Astrocyte (in vitro differentiated cells and primary cell): ENCODE measurements around the gene MADCAM1. TPM values are rescaled to one million over a fixed set of nuclear protein-coding genes. Genes with fewer than 3 reads are reported as not detected.

ENCODE experiments used
- DNase-seq: peaks from one replicate; pipeline ENCODE4 v3.0.0-alpha.2; 2010; ENCODE audit warnings: low read depth
- FAIRE-seq: peaks from 2 replicates; lab custom pipeline; 2011; peaks lifted over from hg19 to GRCh38; lab: Jason Lieb, UNC
- H2AFZ ChIP-seq: 2 replicates; pipeline ENCODE4 v1.6.0; 2012; ENCODE audit warnings: low read depth, low read length, inconsistent platforms
- H3K27ac ChIP-seq: 2 replicates; pipeline ENCODE4 v1.5.1; 2011; ENCODE audit warnings: low read depth, low read length, inconsistent platforms
- H3K27me3 ChIP-seq: 2 replicates; pipeline ENCODE4 v1.6.0; 2011; ENCODE audit warnings: low read length, inconsistent platforms; ENCODE audit not compliant: insufficient read depth
- H3K36me3 ChIP-seq: 2 replicates; pipeline ENCODE4 v1.5.1; 2011; ENCODE audit warnings: low read length, inconsistent platforms; ENCODE audit not compliant: insufficient read depth
- H3K4me1 ChIP-seq: 2 replicates; pipeline ENCODE4 v1.5.1; 2011; ENCODE audit warnings: low read length, inconsistent platforms; ENCODE audit not compliant: insufficient read depth
- H3K4me2 ChIP-seq: 2 replicates; pipeline ENCODE4 v1.6.0; 2012; ENCODE audit warnings: low read length, inconsistent platforms
- H3K4me3 ChIP-seq: 2 replicates; pipeline ENCODE4 v1.5.1; 2011; ENCODE audit warnings: low read depth, mild to moderate bottlenecking, low read length, inconsistent platforms; ENCODE audit not compliant: insufficient read depth
- H3K79me2 ChIP-seq: 2 replicates; pipeline ENCODE4 v1.6.0; 2012; ENCODE audit warnings: mild to moderate bottlenecking, low read length, inconsistent platforms; ENCODE audit not compliant: insufficient read depth
- H3K9ac ChIP-seq: 2 replicates; pipeline ENCODE4 v1.6.0; 2012; ENCODE audit warnings: mild to moderate bottlenecking, low read length, inconsistent platforms
- H3K9me3 ChIP-seq: 2 replicates; pipeline ENCODE4 v1.5.1; 2012; ENCODE audit warnings: low read depth, mild to moderate bottlenecking, low read length, inconsistent platforms; ENCODE audit not compliant: insufficient read depth
- H4K20me1 ChIP-seq: 2 replicates; pipeline ENCODE4 v1.6.0; 2012; ENCODE audit warnings: low read length, inconsistent platforms; ENCODE audit not compliant: insufficient read depth
- H3K27ac Mint-ChIP-seq: one replicate; pipeline ENCODE4 v1.8.0; 2021; ENCODE audit warnings: mild to moderate bottlenecking, mixed read lengths; ENCODE audit not compliant: unreplicated experiment
- H3K27me3 Mint-ChIP-seq: one replicate; pipeline ENCODE4 v1.8.0; 2021; ENCODE audit warnings: low read depth, mixed read lengths; ENCODE audit not compliant: unreplicated experiment
- H3K36me3 Mint-ChIP-seq: one replicate; pipeline ENCODE4 v1.8.0; 2021; ENCODE audit warnings: low read depth, mixed read lengths; ENCODE audit not compliant: unreplicated experiment
- H3K4me1 Mint-ChIP-seq: one replicate; pipeline ENCODE4 v1.8.0; 2021; ENCODE audit warnings: low read depth, mixed read lengths; ENCODE audit not compliant: unreplicated experiment
- H3K4me3 Mint-ChIP-seq: one replicate; pipeline ENCODE4 v1.8.0; 2021; ENCODE audit warnings: mild to moderate bottlenecking, moderate library complexity, mixed read lengths; ENCODE audit not compliant: unreplicated experiment
- H3K9me3 Mint-ChIP-seq: one replicate; pipeline ENCODE4 v1.8.0; 2021; ENCODE audit warnings: mild to moderate bottlenecking, mixed read lengths; ENCODE audit not compliant: unreplicated experiment
- EZH2 ChIP-seq: IDR thresholded peaks from 2 replicates; pipeline ENCODE4 v1.6.1; 2012; ENCODE audit warnings: mild to moderate bottlenecking, low read length, inconsistent platforms; ENCODE audit not compliant: insufficient read depth
- total RNA-seq: library from RNA; stranded (reverse); gene quantifications from 2 replicates; pipeline ENCODE4 v1.2.1, GENCODE V29; 2021
- TF ChIP-seq, protein P1 (sequence below): IDR thresholded peaks from 2 replicates; pipeline ENCODE4 v1.5.1; 2011; ENCODE audit warnings: low read depth, mild to moderate bottlenecking, inconsistent platforms, low read length, moderate library complexity; ENCODE audit not compliant: insufficient read depth

Gene MADCAM1
- total RNA-seq, 1 donor from 2014 or later, result 0.57 TPM

DNA sequence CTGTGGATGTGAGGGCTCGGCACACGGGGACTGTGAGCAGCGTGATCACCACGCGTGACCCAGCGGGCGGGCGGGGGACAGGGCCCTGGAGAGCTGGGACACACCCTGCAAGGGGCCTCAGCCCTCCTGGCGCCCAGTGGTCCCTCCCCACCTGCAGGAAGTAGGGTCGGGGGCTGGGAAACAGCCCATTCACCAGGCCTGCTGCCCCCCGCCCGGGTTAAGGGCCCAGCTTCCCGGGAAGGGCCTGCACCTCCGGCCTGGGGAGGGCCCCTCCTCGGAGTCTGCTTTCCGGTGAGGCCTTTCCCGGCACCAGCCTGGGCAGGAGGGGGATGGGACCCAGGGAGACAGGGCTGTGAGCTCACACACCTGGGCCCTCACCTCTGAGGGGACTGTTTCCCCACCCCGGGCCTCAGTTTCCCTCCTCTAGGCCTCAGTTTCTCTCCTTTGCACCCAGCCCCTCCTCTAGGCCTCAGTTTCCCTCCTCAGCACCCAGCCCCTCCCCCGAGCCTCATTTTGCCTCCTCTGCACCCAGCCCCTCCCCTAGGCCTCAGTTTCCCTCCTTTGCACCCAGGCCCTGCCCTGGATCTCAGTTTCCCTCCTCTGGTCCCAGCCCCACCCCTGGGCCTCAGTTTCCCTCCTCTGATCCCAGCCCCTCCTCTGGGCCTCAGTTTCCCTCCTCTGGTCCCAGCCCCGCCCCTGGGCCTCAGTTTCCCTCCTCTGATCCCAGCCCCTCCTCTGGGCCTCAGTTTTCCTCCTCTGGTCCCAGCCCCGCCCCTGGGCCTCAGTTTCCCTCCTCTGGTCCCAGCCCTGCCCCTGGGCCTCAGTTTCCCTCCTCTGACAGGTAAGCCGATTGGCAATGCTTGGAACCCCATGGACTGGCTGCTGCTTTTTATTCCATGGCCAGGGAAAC lies 1.9 kb upstream of the MADCAM1 start:
- H3K4me3 ChIP-seq, result no peak overlapping the region
- H3K27me3 ChIP-seq, result peaks cover 10% of the 10 kb centered on the region
- no peaks in the 10 kb centered on the region for H3K36me3 ChIP-seq
- H3K9ac ChIP-seq, result no peak overlapping the region
- peaks cover 3% of the 10 kb centered on the region for H3K9me3 ChIP-seq
- Mint-ChIP-seq H3K27ac (no peak overlapping the region), H3K4me3 (no peak overlapping the region), H3K27me3 (peaks cover 18% of the 10 kb centered on the region), H3K4me1 (peaks cover 3% of the 10 kb centered on the region), H3K36me3 (peaks cover 3% of the 10 kb centered on the region), H3K9me3 (peaks cover 3% of the 10 kb centered on the region)
- H3K4me1 ChIP-seq, result peaks cover 5% of the 10 kb centered on the region
- H2AFZ ChIP-seq, result no peak overlapping the region
- H3K27ac ChIP-seq, result no peak overlapping the region
- peaks cover 2% of the 10 kb centered on the region for H4K20me1 ChIP-seq
- no peaks in the 10 kb centered on the region for H3K79me2 ChIP-seq
- H3K4me2 ChIP-seq, result no peak overlapping the region
- FAIRE-seq (no peak), DNase-seq (no peak)
- TF ChIP-seq EZH2, result no peak
- TF ChIP-seq, protein P1, sequence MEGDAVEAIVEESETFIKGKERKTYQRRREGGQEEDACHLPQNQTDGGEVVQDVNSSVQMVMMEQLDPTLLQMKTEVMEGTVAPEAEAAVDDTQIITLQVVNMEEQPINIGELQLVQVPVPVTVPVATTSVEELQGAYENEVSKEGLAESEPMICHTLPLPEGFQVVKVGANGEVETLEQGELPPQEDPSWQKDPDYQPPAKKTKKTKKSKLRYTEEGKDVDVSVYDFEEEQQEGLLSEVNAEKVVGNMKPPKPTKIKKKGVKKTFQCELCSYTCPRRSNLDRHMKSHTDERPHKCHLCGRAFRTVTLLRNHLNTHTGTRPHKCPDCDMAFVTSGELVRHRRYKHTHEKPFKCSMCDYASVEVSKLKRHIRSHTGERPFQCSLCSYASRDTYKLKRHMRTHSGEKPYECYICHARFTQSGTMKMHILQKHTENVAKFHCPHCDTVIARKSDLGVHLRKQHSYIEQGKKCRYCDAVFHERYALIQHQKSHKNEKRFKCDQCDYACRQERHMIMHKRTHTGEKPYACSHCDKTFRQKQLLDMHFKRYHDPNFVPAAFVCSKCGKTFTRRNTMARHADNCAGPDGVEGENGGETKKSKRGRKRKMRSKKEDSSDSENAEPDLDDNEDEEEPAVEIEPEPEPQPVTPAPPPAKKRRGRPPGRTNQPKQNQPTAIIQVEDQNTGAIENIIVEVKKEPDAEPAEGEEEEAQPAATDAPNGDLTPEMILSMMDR, result no peak

DNA sequence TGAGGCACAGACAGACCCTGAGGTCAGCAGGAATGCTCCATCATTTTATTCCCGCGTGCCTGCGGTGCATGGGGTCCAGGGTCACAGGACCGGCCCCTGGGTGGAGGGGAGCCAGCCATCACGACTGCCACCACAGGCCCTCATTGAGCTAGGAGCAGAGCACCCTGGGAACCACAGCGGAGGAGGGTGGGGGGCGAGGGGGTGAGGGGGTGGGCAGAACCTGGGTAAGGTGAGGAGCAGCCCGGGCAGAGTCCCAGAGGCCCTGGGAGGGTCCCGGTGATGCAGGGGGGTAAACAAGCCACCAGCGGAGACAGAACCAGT lies 1.2 kb upstream of the MADCAM1 start:
- H3K4me2 ChIP-seq, result no peak overlapping the region
- no peak overlapping the region for H3K4me3 ChIP-seq
- Mint-ChIP-seq H3K36me3 (peaks cover 3% of the 10 kb centered on the region), H3K9me3 (peaks cover 3% of the 10 kb centered on the region), H3K4me3 (no peak overlapping the region), H3K27me3 (peaks cover 20% of the 10 kb centered on the region), H3K27ac (no peak overlapping the region), H3K4me1 (peaks cover 3% of the 10 kb centered on the region)
- H3K9me3 ChIP-seq, result peaks cover 3% of the 10 kb centered on the region
- H2AFZ ChIP-seq, result no peak overlapping the region
- DNase-seq, result no peak
- no peaks in the 10 kb centered on the region for H3K79me2 ChIP-seq
- no peaks in the 10 kb centered on the region for H3K4me1 ChIP-seq
- no peak for TF ChIP-seq EZH2
- TF ChIP-seq, protein P1, result no peak
- H3K9ac ChIP-seq, result no peak overlapping the region
- no peak for FAIRE-seq
- no peak overlapping the region for H3K27ac ChIP-seq
- H3K27me3 ChIP-seq, result peaks cover 12% of the 10 kb centered on the region
- H3K36me3 ChIP-seq, result no peaks in the 10 kb centered on the region
- H4K20me1 ChIP-seq, result peaks cover 2% of the 10 kb centered on the region
